PC-3 (cell line): ENCODE data around the gene GSTP1.
"Not testable (repeated sequence)": the region's sequence is repeated elsewhere in the genome, so short reads cannot be mapped to it uniquely, and the experiment has no call there.

Experiments
- EZH2 ChIP-seq: fragments of 300-600 bp; sonication (generic); IDR thresholded peaks from one replicate; pipeline ENCODE4 v1.6.1; 2017; ENCODE audit warnings: antibody characterized with exemption, mild to moderate bottlenecking, low read length; ENCODE audit not compliant: unreplicated experiment
- EZH2phosphoT487 ChIP-seq: fragments of 300-600 bp; sonication (generic); IDR thresholded peaks from 2 replicates; pipeline ENCODE4 v1.6.1; 2018; ENCODE audit warnings: mild to moderate bottlenecking, antibody characterized with exemption, low read length, borderline replicate concordance
- TF ChIP-seq, protein P1 (sequence below): fragments of 300-600 bp; sonication (generic); conservative IDR thresholded peaks from 2 replicates; pipeline ENCODE4 v1.5.1; 2017; ENCODE audit warnings: antibody characterized with exemption, low read depth, mild to moderate bottlenecking, low read length

DNA sequence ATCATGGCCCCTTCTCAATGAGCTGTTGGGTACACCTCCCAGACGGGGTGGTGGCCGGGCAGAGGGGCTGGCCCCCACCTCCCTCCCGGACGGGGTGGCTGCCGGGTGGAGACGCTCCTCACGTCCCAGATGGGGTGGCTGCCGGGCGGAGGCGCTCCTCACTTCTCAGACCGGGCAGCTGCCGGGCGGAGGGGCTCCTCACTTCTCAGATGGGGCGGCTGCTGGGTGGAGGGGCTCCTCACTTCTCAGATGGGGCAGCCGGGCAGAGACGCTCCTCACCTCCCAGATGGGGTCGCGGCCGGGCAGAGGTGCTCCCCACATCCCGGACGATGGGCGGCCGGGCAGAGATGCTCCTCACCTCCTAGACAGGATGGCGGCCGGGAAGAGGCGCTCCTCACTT lies 14.4 kb downstream of the GSTP1 start:
- TF ChIP-seq EZH2, EZH2phosphoT487: not testable (repeated sequence)
- TF ChIP-seq, protein P1, sequence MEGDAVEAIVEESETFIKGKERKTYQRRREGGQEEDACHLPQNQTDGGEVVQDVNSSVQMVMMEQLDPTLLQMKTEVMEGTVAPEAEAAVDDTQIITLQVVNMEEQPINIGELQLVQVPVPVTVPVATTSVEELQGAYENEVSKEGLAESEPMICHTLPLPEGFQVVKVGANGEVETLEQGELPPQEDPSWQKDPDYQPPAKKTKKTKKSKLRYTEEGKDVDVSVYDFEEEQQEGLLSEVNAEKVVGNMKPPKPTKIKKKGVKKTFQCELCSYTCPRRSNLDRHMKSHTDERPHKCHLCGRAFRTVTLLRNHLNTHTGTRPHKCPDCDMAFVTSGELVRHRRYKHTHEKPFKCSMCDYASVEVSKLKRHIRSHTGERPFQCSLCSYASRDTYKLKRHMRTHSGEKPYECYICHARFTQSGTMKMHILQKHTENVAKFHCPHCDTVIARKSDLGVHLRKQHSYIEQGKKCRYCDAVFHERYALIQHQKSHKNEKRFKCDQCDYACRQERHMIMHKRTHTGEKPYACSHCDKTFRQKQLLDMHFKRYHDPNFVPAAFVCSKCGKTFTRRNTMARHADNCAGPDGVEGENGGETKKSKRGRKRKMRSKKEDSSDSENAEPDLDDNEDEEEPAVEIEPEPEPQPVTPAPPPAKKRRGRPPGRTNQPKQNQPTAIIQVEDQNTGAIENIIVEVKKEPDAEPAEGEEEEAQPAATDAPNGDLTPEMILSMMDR = not testable (repeated sequence)
